ENCODE measurements around the gene PDE9A. TPM values are rescaled to one million over a fixed set of nuclear protein-coding genes. Genes with fewer than 3 reads are reported as not detected.
"Not testable (repeated sequence)": the region's sequence is repeated elsewhere in the genome, so short reads cannot be mapped to it uniquely, and the experiment has no call there.

PDE9A gene
- total RNA-seq, 1 donor from 2014 or later: 1.9 TPM

- DNase-seq: no peak
These were observed 37.2 kb downstream of the PDE9A start for GRCh38 chr21:42690586-42690985.

- no peak for DNase-seq
These were observed 38.6 kb downstream of the PDE9A start for GRCh38 chr21:42691901-42692559.

GRCh38 chr21:42692688-42693087 lies 39.3 kb downstream of the PDE9A start:
- no peak for DNase-seq

- DNase-seq: no peak
These were observed 41.6 kb downstream of the PDE9A start for GRCh38 chr21:42694751-42695696.

GRCh38 chr21:42695697-42696380 lies 42.4 kb downstream of the PDE9A start:
- DNase-seq: peak; percentile 36

- DNase-seq: no peak
These were observed 43.1 kb downstream of the PDE9A start for GRCh38 chr21:42696501-42697040.

GRCh38 chr21:42698733-42699132 lies 45.3 kb downstream of the PDE9A start:
- DNase-seq: no peak

GRCh38 chr21:42699196-42699595 lies 45.8 kb downstream of the PDE9A start:
- DNase-seq: no peak

GRCh38 chr21:42701706-42702456 lies 48.5 kb downstream of the PDE9A start:
- DNase-seq: no peak

GRCh38 chr21:42702720-42703119 lies 49.3 kb downstream of the PDE9A start:
- DNase-seq: no peak

GRCh38 chr21:42703136-42703908 lies 49.9 kb downstream of the PDE9A start:
- no peak for DNase-seq

- no peak for DNase-seq
These were observed 50.5 kb downstream of the PDE9A start for GRCh38 chr21:42703965-42704364.

- DNase-seq: no peak
These were observed 51.4 kb downstream of the PDE9A start for GRCh38 chr21:42704861-42705260.

- no peak for DNase-seq
These were observed 51.9 kb downstream of the PDE9A start for GRCh38 chr21:42705346-42705745.

- no peak for DNase-seq
These were observed 52.4 kb downstream of the PDE9A start for GRCh38 chr21:42705746-42706374.

- DNase-seq: no peak
These were observed 53.3 kb downstream of the PDE9A start for GRCh38 chr21:42706765-42707164.

GRCh38 chr21:42707207-42707830 lies 53.9 kb downstream of the PDE9A start:
- no peak for DNase-seq

- no peak for DNase-seq
These were observed 54.7 kb downstream of the PDE9A start for GRCh38 chr21:42708107-42708506.

GRCh38 chr21:42708916-42709315 lies 55.5 kb downstream of the PDE9A start:
- not testable (repeated sequence) for DNase-seq

- no peak for DNase-seq
These were observed 58.2 kb downstream of the PDE9A start for GRCh38 chr21:42711667-42712066.
